ENCODE measurements around the gene ZFP62. TPM values are rescaled to one million over a fixed set of nuclear protein-coding genes. Genes with fewer than 3 reads are reported as not detected.

ZFP62 gene
- total and polyA plus RNA-seq, 7 experiments from 2014 or later, result 24.9 to 80.4 (median 31.5) TPM

- H3K4me3 Mint-ChIP-seq, result no peak overlapping the region
- Histone ChIP-seq H3K27me3 (ENCODE audit: control insufficient read depth in 2 of 2, insufficient read depth in 2 of 2, low read length in 2 of 2) (peaks cover 0 to 4% of the 10 kb centered on the region in 2 donors), H3K36me3 (ENCODE audit: control insufficient read depth in 2 of 3, insufficient read depth in 3 of 3, low read length in 3 of 3) (no peaks in the 10 kb centered on the region), H3K9me3 (ENCODE audit: control insufficient read depth in 2 of 3, low read length in 3 of 3) (no peaks in the 10 kb centered on the region), H3K4me3 (ENCODE audit: low read length) (no peak overlapping the region), H3K4me1 (ENCODE audit: control insufficient read depth in 2 of 2, insufficient read depth in 2 of 2, low read length in 2 of 2) (no peaks in the 10 kb centered on the region), H3K27ac (ENCODE audit: low read depth, low read length) (no peak overlapping the region)
- H3K4me1 Mint-ChIP-seq, result peaks cover 0 to 12% (median 0%) of the 10 kb centered on the region in 7 donors
- no peak for ATAC-seq
- ChIA-PET POLR2A (interaction anchor here (1.0 to 1.3 kb wide), 3 partner anchors 62 to 85 kb away, joined by 3 to 5 read pairs (median 3); no protein-coding TSS in a partner anchor), CTCF (interaction anchor here (0.6 to 1.8 kb wide), 5 partner anchors 53 to 80 kb away, joined by 3 to 6 read pairs (median 3); partner anchors contain the start of gene MGAT1)
- H3K27me3 Mint-ChIP-seq, result peaks cover 0 to 29% (median 0%) of the 10 kb centered on the region in 5 donors
- no peaks in the 10 kb centered on the region for H3K36me3 Mint-ChIP-seq
- no peak overlapping the region for H3K27ac Mint-ChIP-seq
- no peak for DNase-seq
- no peaks in the 10 kb centered on the region for H3K9me3 Mint-ChIP-seq
- intact Hi-C loops (cut with micrococcal nuclease), result loop anchor here (1.0 to 10.0 kb wide), 5 partner anchors 8 to 355 kb away; partner anchors contain the start of genes TRIM41 (in 1 of the 2) and ZFP62 (in 1 of the 2)
Observed at GRCh38 chr5:180869587-180869986, 8.5 kb upstream of the ZFP62 start.

GRCh38 chr5:180868960-180869359 lies 7.9 kb upstream of the ZFP62 start:
- H3K4me3 Mint-ChIP-seq, result no peak overlapping the region
- intact Hi-C loops (cut with micrococcal nuclease), result loop anchor here (1.0 to 10.0 kb wide), 5 partner anchors 8 to 356 kb away; partner anchors contain the start of genes TRIM41 (in 1 of the 2) and ZFP62 (in 1 of the 2)
- H3K4me1 ChIP-seq (ENCODE audit: control insufficient read depth in 2 of 2, insufficient read depth in 2 of 2, low read length in 2 of 2), result no peaks in the 10 kb centered on the region

GRCh38 chr5:180866985-180867384 lies 5.9 kb upstream of the ZFP62 start:
- ChIA-PET CTCF (no interaction called here), POLR2A (no interaction called here)
- no peaks in the 10 kb centered on the region for H3K9me3 ChIP-seq (ENCODE audit: control insufficient read depth in 2 of 3, low read length in 3 of 3)
- H3K27ac ChIP-seq (ENCODE audit: low read depth, low read length), result no peak overlapping the region
- intact Hi-C loops (cut with micrococcal nuclease), result loop anchor here in 1 of 2 donors (10.0 kb wide), 3 partner anchors 188 to 358 kb away; partner anchors contain the start of gene TRIM41
- Mint-ChIP-seq H3K4me3 (no peak overlapping the region), H3K27ac (no peak overlapping the region), H3K27me3 (peaks cover 0 to 33% (median 0%) of the 10 kb centered on the region in 5 donors), H3K4me1 (peaks cover 0 to 4% (median 0%) of the 10 kb centered on the region in 7 donors), H3K36me3 (no peaks in the 10 kb centered on the region), H3K9me3 (no peaks in the 10 kb centered on the region)
- ATAC-seq (no peak), DNase-seq (no peak)
- H3K4me3 ChIP-seq (ENCODE audit: low read length), result no peak overlapping the region
- H3K36me3 ChIP-seq (ENCODE audit: control insufficient read depth in 2 of 3, insufficient read depth in 3 of 3, low read length in 3 of 3), result no peaks in the 10 kb centered on the region
- peaks cover 0 to 4% of the 10 kb centered on the region in 2 donors for H3K27me3 ChIP-seq (ENCODE audit: control insufficient read depth in 2 of 2, insufficient read depth in 2 of 2, low read length in 2 of 2)
- no peaks in the 10 kb centered on the region for H3K4me1 ChIP-seq (ENCODE audit: control insufficient read depth in 2 of 2, insufficient read depth in 2 of 2, low read length in 2 of 2)

More at GRCh38 chr5:180868960-180869359, 7.9 kb upstream of the ZFP62 start:
- peak; percentile 9 to 63 (median 33) for DNase-seq
- Histone ChIP-seq H3K4me3 (ENCODE audit: low read length) (no peak overlapping the region), H3K27me3 (ENCODE audit: control insufficient read depth in 2 of 2, insufficient read depth in 2 of 2, low read length in 2 of 2) (peaks cover 0 to 4% of the 10 kb centered on the region in 2 donors), H3K27ac (ENCODE audit: low read depth, low read length) (no peak overlapping the region), H3K36me3 (ENCODE audit: control insufficient read depth in 2 of 3, insufficient read depth in 3 of 3, low read length in 3 of 3) (no peaks in the 10 kb centered on the region), H3K9me3 (ENCODE audit: control insufficient read depth in 2 of 3, low read length in 3 of 3) (no peaks in the 10 kb centered on the region)
- no peak for ATAC-seq
- Mint-ChIP-seq H3K27me3 (peaks cover 0 to 29% (median 0%) of the 10 kb centered on the region in 5 donors), H3K9me3 (no peaks in the 10 kb centered on the region), H3K27ac (no peak overlapping the region), H3K36me3 (no peaks in the 10 kb centered on the region), H3K4me1 (peaks cover 0 to 10% (median 0%) of the 10 kb centered on the region in 7 donors)
- POLR2A ChIA-PET, result interaction anchor here (1.0 to 1.3 kb wide), 3 partner anchors 61 to 84 kb away, joined by 3 to 5 read pairs (median 3); no protein-coding TSS in a partner anchor
- CTCF ChIA-PET, result interaction anchor here (0.6 to 1.8 kb wide), 5 partner anchors 52 to 79 kb away, joined by 3 to 6 read pairs (median 3); partner anchors contain the start of gene MGAT1

DNA sequence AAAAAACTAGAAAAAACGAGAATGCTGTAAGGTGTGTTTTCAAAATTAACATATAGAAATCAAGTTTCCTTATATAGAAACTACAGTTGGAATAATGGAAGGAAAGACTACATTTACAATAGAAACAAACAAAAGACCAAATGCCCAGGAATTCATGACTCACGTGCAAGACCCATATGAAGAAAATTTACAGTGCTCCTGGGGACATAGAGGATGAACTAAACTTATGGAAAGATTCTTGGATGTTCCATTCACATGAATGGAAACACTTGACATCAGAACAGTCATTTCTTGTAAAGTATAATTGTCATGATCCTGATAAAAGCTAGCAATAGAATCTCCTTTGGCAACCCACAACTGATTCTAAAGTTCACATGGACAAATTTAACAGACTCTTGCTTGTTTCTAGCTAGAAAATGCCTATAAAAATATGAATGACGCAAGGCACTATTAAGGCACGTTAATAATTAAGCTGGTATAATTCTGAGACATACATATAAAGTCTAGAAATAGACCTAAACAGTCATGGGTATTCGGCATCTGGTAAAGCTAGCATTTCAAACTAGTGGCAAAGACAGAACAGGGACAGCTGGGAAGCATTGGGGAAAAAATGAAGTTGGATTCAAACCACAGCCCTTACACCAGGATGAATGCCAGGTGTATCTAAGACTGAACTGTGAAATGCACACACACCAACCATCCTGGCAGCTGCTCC lies 5.1 kb upstream of the ZFP62 start:
- H3K9me3 Mint-ChIP-seq, result no peaks in the 10 kb centered on the region
- H3K4me3 ChIP-seq (ENCODE audit: low read length), result no peak overlapping the region
- peaks cover 0 to 33% (median 0%) of the 10 kb centered on the region in 5 donors for H3K27me3 Mint-ChIP-seq
- H3K36me3 Mint-ChIP-seq, result no peaks in the 10 kb centered on the region
- no peak overlapping the region for H3K27ac Mint-ChIP-seq
- peaks cover 0 to 4% of the 10 kb centered on the region in 2 donors for H3K27me3 ChIP-seq (ENCODE audit: control insufficient read depth in 2 of 2, insufficient read depth in 2 of 2, low read length in 2 of 2)
- no peak overlapping the region for H3K27ac ChIP-seq (ENCODE audit: low read depth, low read length)
- no peaks in the 10 kb centered on the region for H3K36me3 ChIP-seq (ENCODE audit: control insufficient read depth in 2 of 3, insufficient read depth in 3 of 3, low read length in 3 of 3)
- H3K4me1 Mint-ChIP-seq, result peaks cover 0 to 4% (median 0%) of the 10 kb centered on the region in 7 donors
- POLR2A ChIA-PET, result interaction anchor here (0.6 to 0.7 kb wide), 2 partner anchors 38 to 59 kb away, joined by 3 read pairs; no protein-coding TSS in a partner anchor
- ATAC-seq, result no peak
- H3K4me3 Mint-ChIP-seq, result no peak overlapping the region
- no peaks in the 10 kb centered on the region for H3K4me1 ChIP-seq (ENCODE audit: control insufficient read depth in 2 of 2, insufficient read depth in 2 of 2, low read length in 2 of 2)
- CTCF ChIA-PET, result interaction anchor here (0.7 kb wide), 2 partner anchors 34 to 49 kb away, joined by 3 to 4 read pairs; no protein-coding TSS in a partner anchor
- intact Hi-C loops (cut with micrococcal nuclease), result loop anchor here in 1 of 2 donors (10.0 kb wide), 3 partner anchors 189 to 359 kb away; partner anchors contain the start of gene TRIM41
- no peaks in the 10 kb centered on the region for H3K9me3 ChIP-seq (ENCODE audit: control insufficient read depth in 2 of 3, low read length in 3 of 3)
- no peak for DNase-seq

DNA sequence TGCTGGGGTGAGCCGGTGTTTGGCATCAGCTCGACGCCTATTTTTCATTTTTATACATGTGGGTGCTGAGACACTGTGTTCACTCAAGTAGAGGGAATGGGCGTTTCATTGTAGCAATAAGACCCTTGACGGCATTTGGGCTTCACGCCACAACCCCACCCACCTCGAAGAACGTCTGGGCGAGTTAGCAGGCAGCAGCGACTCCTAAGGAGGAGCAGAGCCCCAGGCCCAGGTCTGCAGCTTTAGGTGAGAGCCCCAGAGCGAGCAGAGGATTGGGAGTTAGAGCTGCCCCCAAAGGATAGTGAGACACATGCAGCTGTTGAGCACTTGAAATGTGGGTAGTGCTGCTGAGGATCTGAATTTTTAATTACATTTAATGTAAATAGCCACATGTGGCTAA lies 1.6 kb upstream of the ZFP62 start:
- Mint-ChIP-seq H3K27ac (peak overlapping the region in 5 of 9 donors; percentile 23 to 94 (median 69)), H3K4me1 (peaks cover 16 to 24% (median 23%) of the 10 kb centered on the region in 7 donors), H3K36me3 (peaks cover 0 to 14% (median 0%) of the 10 kb centered on the region in 5 donors), H3K9me3 (no peaks in the 10 kb centered on the region), H3K27me3 (peaks cover 0 to 21% (median 0%) of the 10 kb centered on the region in 5 donors), H3K4me3 (peak overlapping the region in 5 of 10 donors; percentile 23 to 92 (median 60))
- no peak overlapping the region for H3K27ac ChIP-seq (ENCODE audit: low read depth, low read length)
- ATAC-seq (no peak), DNase-seq (no peak)
- ChIA-PET POLR2A (interaction anchor here (0.6 to 3.7 kb wide), 7 partner anchors 10 to 80 kb away, joined by 3 to 19 read pairs (median 4); partner anchors contain the start of gene MGAT1), CTCF (interaction anchor here (0.8 kb wide), 1 partner anchor 10 kb away, joined by 3 read pairs; no protein-coding TSS in a partner anchor)
- intact Hi-C loops (cut with micrococcal nuclease), result loop anchor here (2.0 to 10.0 kb wide), 6 partner anchors 80 to 380 kb away; partner anchors contain the start of genes CNOT6 (in 1 of the 2), RACK1 (in 1 of the 2) and TRIM41 (in 1 of the 2)
- peaks cover 0 to 4% (median 0%) of the 10 kb centered on the region in 3 experiments for H3K36me3 ChIP-seq (ENCODE audit: control insufficient read depth in 2 of 3, insufficient read depth in 3 of 3, low read length in 3 of 3)
- peaks cover 0 to 4% of the 10 kb centered on the region in 2 donors for H3K27me3 ChIP-seq (ENCODE audit: control insufficient read depth in 2 of 2, insufficient read depth in 2 of 2, low read length in 2 of 2)
- peaks cover 8 to 9% of the 10 kb centered on the region in 2 donors for H3K4me1 ChIP-seq (ENCODE audit: control insufficient read depth in 2 of 2, insufficient read depth in 2 of 2, low read length in 2 of 2)
- H3K9me3 ChIP-seq (ENCODE audit: control insufficient read depth in 2 of 3, low read length in 3 of 3), result no peaks in the 10 kb centered on the region
- H3K4me3 ChIP-seq (ENCODE audit: low read length), result no peak overlapping the region

All from naive thymus-derived CD4-positive, alpha-beta T cell (primary cell).